HG02759 (cell line): Measurements from ENCODE around the gene FSIP1.

Experiments used
- ATAC-seq: cut with Tn5 transposase; IDR thresholded peaks from one replicate; pipeline ENCODE4 v1.9.1; 2021; ENCODE audit warnings: mild to moderate bottlenecking, moderate library complexity; ENCODE audit not compliant: unreplicated experiment

Gene FSIP1

DNA sequence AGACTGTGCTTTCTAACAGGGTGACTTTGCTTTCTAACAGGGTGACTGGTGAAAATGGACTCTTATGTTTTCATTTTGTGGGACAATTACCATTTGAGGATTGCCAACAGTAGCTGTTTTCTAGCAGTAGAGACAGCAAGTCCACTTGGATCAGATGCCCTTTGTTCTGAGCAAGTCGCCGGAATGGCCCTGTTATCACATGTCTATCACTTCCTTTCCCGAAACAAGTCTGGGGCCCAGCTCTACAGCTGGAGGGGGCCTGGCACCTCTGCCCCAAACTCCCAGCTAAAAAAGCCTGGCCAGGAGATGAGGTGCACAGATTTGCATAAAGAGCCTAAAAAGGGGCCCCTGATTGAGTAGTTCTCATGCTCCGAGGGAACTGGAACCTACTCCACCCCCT is 157.2 kb downstream of the FSIP1 start:
- no peak for ATAC-seq

DNA sequence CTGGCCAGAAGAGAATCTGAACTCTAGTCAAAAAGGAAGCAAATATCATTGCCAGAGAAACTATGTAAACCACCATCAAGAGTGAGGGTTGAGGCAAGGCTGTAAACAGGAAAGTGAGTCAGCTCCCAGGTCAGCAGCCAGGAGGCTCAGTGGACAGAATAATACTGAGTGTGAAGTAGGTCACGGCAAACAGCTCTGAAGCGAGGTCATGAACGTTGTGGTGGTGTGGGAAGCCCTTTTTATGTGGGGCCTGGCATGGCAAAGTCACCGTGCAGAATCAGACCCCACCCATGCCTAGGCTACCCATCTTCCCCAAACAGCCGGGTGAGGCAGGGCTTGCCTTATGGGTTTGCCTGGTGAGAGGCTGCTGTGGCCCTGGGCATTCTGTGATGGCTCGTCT is 157.8 kb downstream of the FSIP1 start:
- ATAC-seq, result no peak

DNA sequence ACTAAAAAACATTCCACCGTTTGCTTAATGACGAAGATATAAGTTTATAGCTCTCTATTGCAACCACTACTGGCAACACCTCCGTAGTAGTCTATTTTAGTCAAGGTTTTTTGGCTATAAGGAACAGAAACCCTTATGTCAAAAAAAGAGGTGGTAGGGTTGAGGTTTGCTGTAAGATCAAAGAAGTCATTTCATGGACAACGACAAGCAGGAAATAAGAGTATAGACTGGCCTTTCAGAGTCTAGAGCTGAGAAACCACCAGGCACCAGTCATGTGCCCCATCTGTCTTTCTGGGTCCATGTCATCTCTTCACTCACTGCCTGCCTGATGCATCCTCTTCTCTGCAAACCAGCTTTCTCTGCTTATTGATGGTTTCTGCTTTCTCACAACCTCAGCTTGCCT is 159.1 kb downstream of the FSIP1 start:
- peak; percentile 91 for ATAC-seq

DNA sequence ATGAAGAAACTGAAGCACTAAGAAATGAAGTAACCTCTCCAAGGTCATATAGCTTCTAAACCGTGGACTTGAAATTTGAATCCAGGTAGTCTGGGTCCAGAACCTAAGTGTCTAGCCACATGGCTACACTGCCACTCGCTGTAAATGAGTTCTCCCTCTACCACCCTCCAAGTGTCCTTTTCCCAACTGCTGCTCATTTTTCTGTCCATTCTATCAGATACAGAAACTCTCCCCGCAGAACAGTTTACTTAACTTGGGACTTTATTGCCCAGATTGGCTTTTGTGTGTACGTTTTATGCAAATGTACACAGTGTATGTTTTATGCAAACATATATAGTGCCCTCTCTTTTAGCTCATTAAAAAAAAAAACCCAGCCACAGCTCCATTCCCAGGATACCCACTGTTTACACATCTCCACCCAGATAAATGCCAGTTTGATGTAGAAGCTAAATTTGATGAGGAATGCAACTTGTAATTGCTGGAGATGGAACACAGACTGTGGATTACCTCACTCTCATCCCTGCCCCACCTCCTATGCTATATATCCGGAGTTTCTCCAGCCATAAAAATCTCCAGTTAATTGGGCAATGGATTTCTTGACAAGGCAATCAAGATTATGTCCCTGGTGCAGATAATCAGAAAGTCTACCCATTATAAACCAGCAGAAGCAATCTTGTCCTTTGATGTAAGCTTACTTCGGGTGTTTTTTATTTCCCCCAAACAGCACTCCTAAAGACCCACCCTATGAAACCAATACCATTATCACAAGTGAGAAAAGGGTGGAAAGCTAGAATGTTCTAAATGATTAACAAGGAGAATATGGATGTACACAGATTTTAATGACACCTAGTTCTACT is 159.8 kb downstream of the FSIP1 start:
- peak; percentile 3 for ATAC-seq

DNA sequence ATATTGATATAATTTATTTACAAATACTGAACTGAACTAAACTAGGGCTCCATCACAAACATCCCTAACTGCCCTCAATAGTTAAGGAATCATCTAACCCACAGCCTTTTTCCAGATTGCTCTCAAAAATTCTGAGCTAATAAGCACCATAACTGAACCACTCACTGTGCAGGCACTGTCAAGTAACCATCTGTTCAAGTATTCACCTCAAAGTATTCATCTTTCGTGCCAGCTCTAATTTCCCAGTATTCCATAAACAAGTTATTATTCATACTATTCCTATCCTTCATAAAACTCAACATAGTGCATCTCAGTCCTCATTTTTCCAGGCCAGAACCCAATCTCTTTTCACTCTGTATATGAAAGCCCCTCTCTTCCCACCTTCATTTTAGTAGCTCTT is 160.7 kb downstream of the FSIP1 start:
- ATAC-seq, result no peak

DNA sequence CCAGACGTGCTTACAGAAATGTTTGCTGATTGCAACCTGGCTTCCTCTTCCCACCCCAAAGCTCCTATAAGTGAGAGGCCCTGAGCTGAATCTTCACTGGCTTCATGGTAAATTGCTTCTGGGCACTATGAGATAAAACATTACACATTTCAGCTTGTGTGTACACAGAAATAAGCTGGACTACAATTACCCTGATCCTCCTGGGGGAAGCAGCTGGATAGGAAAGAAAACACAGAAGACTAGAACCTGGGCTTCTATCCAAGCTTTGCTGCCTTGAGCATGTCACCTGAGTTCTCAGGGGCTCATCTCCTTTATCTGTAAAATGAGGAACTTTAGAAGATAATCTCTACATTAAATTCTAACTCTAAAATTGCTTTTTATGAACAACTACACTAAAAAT is 161.4 kb downstream of the FSIP1 start:
- ATAC-seq, result no peak

DNA sequence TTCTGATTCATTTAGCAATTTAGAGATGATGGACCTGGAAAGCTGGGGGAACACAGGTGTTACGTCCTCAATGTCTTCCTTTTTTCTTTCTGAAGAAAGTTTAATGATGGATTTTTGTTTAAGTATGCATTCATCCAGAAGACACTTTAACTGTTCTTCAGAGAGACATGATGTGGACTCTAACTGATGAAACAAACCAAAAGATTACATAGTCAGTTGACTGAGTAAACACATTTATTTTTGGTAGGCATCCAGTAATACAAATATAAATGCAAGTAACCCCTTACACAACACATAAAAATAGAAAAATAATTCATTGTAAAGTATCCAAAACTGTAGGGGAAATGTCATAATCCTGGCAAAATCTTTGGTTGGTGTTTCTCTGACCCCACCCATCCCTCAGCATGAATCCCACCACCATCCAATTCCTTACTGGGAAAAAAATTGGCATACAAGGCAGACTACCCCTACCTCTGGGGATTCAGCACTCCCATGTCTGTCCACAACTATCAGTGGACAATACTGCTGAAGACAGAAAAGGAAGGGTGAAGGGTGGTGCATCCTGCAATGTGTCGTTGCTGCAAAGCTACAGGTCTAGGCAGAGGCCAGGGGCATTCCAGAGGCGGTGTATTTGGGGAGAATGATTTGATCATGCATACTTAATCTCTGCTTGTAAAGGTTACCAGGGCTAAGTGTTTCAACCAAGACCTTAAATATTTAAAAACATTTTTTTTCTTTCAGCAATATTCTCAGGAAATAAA is 164.4 kb downstream of the FSIP1 start:
- no peak for ATAC-seq

DNA sequence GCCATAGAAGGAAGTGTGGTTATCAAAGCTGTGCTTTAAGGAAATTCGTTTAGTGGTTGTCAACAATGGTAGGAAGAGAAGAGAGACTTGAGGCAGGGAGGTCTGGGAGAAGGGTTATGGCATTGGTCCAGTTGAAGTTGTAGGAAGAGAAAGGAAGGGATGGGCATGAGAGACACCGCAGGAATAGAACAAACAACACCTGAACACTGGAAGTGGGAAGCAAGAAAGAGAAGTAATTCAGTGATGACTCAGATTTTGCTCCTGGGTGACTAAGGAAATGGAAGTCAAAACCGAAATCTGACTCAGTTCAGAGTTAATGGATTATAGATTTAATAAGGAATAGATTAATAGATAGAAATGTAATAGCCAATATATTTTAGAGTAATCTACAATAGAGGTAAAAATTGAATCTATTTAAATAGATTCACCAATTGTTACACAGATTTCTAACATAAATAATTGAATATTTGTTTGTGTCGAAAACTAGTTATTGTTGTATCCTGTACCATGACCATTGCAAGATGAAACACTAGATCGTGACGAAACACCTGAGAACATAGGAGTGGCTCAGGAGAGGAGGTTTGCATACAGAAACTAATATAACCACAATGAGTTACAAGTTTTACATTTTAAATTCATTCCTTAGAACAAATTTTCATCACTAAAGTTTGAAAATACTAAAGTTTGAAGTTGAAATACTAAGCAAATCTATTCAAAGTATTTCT is 165.7 kb downstream of the FSIP1 start:
- no peak for ATAC-seq

DNA sequence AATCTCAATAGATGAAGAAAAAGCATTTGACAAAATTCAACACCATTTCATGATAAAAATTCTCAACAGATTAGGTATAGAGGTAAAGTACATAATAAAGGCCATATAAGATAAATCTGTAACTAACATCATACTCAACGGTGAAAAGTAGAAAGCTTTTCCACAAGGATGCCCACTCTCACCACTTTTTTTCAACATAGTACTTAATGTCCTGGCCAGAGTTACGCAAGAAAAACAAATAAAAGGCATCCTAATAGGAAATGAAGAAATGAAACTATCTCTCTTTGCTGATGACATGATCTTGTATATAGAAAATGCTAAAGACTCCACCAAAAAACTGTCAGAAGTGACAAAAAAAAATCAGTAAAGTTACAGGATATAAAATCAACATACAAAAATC is 168.8 kb downstream of the FSIP1 start:
- no peak for ATAC-seq

DNA sequence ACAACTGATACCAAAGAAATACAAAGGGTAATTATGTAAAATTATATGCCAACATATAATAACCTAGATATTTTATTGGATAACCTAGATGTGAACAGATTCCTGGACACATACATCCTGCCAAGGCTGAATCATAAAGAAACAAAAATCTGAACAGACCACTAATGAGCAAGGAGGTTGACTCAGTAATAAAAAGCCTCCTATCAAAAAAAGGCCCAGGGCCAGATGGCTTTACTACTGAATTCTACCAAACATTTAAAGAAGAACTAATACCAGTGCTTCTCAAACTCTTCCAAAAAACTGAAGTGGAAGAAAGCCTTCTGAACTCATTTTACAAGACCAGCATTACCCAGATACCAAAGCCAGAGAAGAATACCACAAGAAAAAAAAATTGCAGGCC is 169.4 kb downstream of the FSIP1 start:
- ATAC-seq, result no peak

DNA sequence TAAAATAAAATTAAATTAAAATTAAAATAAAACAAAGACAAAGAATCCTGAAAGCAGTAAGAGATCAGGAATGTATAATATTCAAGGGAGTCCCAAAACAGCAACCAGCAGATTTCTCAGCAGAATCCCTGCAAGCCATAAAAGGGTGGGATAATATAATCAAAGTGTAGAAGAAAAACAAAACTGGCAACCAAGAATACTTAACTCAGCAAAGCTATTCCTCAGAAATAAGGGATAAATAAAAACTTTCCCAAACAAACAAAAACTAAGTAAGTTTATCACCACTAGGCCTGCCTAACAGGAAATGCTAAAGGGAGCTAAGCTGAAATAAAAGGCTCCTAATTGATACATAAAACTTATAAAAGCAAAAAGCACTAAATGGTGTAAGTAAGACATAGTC is 172.0 kb downstream of the FSIP1 start:
- ATAC-seq, result no peak

DNA sequence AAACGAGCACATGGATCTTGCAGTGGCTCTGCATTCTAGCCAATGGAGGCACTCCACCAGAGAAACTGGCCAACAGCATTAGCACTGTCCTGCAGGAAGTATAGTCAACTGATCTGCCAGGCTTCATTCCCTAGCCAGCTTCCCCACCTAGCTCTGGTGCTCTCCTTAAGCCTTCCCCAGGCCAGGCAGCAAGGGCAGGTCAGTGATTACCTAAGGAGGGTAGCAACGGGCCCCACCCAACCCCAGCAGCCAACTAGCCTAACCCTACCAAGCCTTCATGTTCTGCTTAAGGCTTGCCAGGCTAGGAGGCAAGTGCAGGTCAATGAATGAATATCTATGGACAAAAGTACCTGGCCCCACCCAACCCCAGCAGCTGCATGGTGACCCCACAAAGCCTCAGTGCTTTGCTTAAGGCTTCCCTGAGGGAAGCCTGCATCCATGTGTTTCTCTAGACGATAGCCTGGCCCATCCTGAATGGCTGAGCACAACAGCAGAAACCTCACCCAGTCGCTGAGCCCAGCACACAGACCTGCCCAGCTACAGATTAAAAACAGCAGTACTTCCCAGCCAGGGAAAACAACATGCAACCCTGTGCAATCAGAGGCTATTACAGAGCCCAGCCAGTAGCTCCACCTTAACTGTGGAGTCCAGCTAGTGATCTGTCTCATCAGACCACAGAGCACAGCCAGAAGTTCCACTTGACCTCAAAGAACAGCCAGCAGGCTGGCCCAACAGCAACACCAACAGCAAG is 173.3 kb downstream of the FSIP1 start:
- ATAC-seq, result no peak

DNA sequence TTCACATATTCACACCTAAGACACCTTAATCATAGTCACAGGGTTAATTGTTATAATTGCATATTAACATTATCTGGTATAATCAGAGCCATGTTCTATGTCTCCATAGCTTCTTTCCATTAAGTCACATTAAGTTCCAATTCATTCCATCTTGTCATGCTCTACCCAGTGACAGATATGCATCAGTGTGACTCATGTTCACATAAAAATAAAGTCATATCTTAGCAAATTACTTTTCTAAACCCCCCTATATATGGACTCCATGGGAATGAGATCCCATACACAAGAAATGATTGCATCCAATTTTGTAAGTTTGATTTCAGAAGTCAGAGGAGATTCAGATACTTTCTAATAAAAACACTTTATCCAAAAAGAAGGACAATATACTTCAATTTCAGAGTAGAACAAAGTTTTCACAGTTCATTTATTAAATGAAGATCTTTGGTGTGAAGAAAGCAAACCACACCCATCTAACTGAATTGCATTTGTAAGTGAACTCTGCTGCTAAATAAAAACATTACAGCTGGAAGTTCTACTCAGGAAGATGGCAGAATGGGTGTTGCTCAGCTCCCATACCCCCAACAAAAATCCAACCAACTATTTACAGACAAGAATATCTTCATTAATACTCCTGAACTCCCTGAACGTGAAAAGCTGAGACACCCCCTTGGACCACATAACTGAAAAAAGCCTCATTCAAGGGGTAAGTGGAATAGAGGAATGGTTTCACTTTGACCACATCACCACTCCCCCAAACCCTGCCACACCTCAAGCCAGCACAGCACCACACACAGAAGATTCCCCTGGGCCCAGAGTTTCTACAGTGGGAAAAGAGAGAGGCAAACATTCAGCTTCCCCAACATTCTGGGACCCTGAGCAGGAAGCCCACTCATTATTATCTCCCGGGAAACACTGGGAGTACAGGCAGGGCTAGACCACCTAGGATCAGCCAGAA is 174.2 kb downstream of the FSIP1 start:
- no peak for ATAC-seq

DNA sequence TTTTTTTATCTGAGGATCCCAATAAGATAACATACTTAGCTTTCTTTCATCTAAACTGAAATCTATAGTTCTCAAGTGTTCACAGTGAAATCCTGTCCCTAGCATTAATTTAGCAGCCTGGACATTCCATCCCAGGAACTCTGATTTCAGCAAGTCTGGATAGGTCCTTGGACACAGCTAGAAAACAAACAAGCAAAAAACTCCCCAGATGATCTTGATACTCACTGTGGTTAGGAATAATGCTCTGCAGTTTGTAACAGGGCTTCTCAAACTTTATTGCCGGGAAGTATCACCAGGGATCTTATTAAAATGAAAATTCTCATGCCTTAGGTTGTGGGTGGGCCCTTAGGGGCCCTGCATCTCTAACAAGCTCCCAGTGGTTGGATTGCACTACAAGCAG is 177.5 kb downstream of the FSIP1 start:
- ATAC-seq, result no peak

DNA sequence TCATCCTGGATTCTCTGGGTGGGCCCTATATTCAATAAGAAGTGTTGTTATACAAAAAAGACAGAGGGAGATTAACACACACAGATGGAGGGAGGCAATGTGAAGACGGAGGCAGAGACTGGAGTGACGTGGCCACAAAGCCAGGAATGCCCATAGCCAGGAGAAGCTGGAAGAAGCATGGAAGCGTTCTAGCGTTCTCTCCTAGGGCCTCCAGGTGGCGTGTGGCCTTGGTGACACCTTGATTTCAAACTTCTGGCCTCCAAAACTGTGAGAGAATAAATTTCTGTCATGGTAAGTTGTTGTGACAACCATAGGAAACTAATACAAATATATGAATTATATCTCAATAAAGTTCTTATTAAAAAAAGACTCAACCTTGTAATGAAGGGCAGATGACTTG is 180.5 kb downstream of the FSIP1 start:
- no peak for ATAC-seq

DNA sequence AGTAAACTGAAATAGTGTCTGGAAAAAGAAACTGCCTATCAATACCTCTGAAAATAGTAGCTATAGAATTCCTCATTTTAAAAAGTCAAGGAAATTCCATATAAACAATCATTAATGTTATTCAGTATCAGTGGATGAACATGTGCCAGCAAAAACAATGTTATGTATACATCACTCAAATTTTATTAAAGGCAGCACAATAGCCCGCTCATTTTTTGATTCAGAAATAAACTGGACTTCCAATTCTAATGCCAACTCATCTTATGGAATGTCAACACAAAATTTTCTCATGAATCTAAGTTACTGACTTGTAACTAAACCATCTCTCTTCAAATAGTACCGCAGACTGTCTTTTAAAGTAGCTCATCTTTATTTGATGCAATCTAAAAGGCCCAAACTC is 182.8 kb downstream of the FSIP1 start:
- ATAC-seq, result no peak

DNA sequence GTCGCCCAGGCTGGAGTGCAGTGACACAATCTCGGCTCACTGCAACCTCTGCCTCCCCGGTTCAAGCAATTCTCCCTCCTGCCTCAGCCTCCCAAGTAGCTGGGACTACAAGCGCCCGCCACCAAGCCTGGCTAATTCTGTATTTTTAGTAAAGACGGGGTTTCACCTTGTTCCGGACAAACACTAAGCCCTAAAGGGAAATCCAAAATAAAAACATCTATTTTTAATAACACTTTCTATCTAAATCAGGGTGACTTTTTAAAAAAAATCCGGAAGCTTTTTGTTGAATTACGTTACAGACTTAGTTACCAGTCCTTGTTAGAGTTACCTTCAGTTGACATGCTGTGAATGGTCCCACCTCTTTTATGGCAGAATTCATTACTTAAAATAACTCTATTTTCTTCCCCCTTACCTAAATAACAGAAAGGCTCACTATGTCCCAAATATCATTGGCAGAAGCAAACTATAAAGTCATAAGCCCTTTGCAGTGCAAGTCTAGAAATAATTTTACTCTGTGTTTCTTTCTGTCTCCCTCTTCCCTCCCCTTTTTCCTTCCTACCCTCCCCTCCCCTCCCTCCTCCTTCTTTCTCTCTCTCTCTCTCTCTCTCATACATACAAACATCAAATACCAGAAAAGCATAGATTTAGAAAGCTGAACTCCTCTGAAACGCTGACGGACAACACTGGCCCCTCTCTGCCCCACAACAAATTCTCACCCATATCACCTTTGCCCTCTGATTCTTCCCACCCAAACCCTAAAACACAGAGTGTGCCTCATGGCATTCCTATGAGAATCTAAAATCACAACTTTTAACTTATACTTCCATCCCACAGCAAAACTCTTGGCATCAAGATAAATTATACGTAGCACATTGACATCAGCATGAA is 183.4 kb downstream of the FSIP1 start:
- no peak for ATAC-seq

DNA sequence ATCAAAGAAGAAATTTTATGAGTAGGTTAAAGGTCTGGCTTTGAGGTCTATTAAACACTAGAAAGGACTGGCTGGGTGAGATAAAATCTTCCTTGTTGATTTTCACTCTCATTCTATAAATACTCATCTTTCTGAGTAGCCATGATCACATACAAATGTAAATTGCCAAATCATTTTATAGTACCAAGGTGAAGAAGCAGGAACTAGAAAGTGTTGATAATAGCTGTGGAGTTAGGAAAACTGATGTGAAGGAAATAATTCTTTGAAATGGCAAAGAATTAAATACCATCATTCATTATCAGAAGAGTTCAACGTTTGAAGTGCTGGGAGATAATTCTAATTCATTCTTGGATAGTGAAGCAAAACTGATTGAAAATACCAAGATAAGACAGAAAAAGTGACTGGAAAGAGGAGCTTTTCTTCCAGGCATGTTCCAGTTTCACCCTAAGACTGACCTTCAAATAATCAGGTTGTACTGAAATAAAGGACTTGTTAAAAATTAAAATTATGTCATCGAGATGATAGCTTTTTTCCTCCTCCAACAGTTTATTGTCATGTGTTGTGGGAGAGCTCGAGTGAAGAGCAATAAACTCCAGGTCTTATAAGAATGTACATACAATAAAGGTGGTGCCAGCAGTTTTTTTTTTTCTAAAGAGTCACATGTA is 184.3 kb downstream of the FSIP1 start:
- ATAC-seq, result no peak
